Thyroid gland (tissue), 4 donors: ENCODE measurements around the gene PTPRJ.

Source experiments
- POLR2A ChIP-seq, 2 donors: fragments of 450-650 bp; IDR thresholded peaks; one replicate each; pipeline ENCODE4 v1.6.1; 2017; ENCODE audit warnings: antibody characterized with exemption in 2 of 2, mild to moderate bottlenecking in 2 of 2, moderate library complexity in 1 of 2
- TF ChIP-seq, protein P1 (sequence below), 6 experiments: fragments of 200-600 bp in 3 of 6; fragments of 450-650 bp in 3 of 6; sonication (generic) in 3 of 6; IDR thresholded peaks; one replicate each; pipeline ENCODE4 v1.5.1; 2016 to 2019; ENCODE audit warnings: antibody characterized with exemption in 6 of 6, mild to moderate bottlenecking in 2 of 6, inconsistent platforms in 1 of 6, moderate library complexity in 1 of 6

DNA sequence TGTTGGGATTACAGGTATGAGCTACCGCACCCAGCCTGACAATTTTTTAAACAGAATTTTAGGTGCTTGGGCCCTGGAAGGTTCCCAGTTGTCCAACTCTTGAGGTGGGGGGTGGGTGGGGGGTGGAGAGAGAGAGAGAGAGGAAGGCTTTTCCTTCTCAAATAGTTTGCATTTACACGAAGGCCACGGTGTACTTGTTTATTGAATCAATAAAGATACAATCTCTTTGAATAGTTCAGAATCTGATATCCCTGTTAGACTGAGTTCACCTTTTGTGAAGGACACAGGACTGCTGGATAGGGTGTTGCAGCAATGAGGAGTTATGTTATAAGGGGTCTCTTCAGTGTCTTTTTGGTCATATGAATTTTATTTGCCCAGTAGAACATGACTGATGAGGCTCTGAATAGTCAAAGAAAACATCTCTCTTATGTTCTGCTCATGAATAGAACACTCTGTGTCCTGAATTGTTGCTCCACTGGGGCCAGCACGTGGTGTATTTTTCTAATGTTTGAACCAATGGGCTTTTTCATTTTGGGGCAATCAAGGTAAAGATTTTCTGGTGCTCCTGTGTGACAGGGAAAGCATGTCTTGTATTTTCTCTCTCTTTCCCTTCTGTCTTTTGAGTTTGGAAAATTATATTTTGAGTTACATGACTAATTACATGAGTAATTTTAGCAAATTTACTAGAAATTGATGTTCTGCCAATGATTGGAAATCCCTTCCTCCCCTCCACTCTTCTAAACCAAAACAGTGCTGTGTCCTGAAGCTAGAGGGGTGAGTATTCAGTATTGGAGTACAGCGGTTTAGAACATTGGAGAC is 61.7 kb downstream of the PTPRJ start:
- TF ChIP-seq, protein P1, sequence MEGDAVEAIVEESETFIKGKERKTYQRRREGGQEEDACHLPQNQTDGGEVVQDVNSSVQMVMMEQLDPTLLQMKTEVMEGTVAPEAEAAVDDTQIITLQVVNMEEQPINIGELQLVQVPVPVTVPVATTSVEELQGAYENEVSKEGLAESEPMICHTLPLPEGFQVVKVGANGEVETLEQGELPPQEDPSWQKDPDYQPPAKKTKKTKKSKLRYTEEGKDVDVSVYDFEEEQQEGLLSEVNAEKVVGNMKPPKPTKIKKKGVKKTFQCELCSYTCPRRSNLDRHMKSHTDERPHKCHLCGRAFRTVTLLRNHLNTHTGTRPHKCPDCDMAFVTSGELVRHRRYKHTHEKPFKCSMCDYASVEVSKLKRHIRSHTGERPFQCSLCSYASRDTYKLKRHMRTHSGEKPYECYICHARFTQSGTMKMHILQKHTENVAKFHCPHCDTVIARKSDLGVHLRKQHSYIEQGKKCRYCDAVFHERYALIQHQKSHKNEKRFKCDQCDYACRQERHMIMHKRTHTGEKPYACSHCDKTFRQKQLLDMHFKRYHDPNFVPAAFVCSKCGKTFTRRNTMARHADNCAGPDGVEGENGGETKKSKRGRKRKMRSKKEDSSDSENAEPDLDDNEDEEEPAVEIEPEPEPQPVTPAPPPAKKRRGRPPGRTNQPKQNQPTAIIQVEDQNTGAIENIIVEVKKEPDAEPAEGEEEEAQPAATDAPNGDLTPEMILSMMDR (IDR thresholded peaks at IDR 0.05): peak in 1 of 6 experiments; percentile 16
- peak in 1 of 2 donors; percentile 10 for TF ChIP-seq POLR2A (IDR thresholded peaks at IDR 0.05)
